Right renal cortex interstitium (tissue), 3 donors: Measurements from ENCODE around the gene SLC25A22. TPM values are rescaled to one million over a fixed set of nuclear protein-coding genes. Genes with fewer than 3 reads are reported as not detected.

Source experiments
- DNase-seq, 3 donors: peaks; one replicate each; pipeline ENCODE4 v3.0.0-alpha.2; 2013; ENCODE audit warnings: low read depth in 3 of 3, low spot score in 2 of 3
- polyA plus RNA-seq, 3 donors: library from polyadenylated mRNA; unstranded; fragments of 120-200 nt; gene quantifications; one replicate each; pipeline ENCODE4 v1.2.1, GENCODE V29; 2013; ENCODE audit not compliant: insufficient read length in 3 of 3

SLC25A22 gene
- polyA plus RNA-seq, 3 donors, result 10.8 to 11.5 (median 10.9) TPM

DNA sequence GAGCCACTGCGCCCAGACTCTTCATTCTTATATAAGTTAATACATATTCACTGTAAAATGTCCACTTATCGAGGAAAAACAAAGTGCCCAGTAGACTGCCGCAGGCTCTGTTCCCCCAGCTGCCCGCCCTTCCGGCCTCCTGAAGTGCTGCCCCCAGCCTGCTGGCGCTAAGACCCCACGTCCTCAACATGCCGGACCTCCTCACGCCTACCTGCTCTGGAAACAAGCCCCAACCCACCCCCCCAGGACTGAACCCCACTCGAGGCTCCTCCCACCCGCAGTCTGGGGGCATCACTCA, 21.9 kb downstream of the SLC25A22 start:
- DNase-seq, result no peak

DNA sequence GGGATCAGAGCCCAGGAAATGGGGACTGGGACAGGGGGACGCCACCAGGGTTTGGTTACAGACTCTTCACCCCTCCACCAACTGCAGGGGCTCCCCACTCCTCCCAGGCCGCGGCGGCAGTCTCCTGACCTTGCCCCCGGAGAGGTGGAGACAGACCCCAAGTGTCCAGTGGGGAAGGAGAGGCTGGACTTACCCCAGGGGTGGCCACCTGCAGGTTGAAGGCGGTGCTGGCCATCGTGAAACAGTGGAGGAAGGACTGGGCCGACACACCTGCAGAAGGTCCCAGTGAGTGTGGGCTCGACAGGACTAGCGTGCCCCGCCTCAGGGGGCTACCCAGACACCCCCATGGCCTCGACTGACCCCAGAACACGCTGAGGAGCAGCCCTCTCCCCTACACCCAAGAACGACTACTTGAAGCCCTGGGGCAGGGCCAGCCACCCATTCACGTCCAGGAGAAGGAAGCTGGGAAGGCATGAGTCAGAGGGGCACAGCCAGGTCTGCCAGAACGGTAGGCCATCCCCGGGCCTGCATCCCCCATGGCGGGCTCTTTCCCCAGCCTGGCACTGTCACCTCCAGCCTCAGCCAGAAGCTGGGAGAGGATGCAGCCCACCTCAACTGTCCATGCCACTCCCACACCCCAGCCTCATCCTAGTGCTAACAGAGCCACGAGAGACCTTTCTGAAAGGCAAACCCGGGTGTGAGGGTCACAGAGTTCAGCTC, 23.0 kb downstream of the SLC25A22 start:
- DNase-seq, result no peak

- no peak for DNase-seq
Measured at GRCh38 chr11:773830-774229, 24.3 kb downstream of the SLC25A22 start.

GRCh38 chr11:773425-773824, 24.7 kb downstream of the SLC25A22 start:
- DNase-seq, result no peak

DNA sequence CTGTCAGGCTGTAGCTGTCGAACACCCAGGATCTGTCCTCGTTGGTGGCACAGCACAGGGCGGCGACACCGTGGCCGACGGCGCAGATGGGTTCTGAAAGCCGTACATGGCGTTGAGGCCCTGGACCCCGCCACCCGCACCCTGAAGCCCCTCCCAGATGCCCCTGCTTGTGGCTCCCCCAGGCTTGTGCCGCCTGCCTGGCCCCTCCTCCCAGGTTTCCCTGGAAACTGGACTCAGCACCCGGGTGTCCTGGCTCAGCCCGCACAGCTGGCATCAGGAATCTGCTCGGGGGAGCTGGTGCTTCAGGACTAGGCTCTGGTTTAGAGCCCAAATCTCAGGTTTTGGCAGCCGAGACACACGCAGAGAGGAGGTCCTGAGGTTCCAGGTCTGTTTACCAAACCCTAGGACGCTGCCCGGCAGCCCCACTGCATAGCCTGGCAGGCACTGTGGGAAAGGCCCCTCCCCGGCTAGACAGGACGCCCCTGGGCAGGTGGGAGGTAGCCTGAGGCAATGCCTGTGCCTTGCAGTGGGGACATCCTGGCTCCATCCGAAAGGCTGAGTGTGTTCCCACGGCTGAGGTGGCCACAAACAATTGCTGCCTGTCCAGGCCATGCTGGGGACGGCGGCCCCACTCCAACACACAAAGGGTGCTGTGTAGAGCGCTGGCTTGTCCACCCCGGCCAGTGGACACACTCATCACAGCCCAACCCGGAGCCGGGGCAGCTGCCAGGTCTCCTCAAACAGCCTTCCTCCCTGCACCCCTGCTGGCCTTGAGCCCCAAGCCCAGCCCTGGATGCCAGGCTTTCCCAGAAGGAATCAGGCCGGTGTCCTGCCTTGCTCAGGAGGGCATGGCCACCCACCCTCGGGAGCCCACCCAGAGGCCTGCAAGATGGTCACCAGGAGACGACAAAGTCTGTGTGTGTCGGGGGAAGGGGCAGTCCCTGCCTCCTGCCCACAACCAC, 25.4 kb downstream of the SLC25A22 start:
- DNase-seq, result no peak

DNA sequence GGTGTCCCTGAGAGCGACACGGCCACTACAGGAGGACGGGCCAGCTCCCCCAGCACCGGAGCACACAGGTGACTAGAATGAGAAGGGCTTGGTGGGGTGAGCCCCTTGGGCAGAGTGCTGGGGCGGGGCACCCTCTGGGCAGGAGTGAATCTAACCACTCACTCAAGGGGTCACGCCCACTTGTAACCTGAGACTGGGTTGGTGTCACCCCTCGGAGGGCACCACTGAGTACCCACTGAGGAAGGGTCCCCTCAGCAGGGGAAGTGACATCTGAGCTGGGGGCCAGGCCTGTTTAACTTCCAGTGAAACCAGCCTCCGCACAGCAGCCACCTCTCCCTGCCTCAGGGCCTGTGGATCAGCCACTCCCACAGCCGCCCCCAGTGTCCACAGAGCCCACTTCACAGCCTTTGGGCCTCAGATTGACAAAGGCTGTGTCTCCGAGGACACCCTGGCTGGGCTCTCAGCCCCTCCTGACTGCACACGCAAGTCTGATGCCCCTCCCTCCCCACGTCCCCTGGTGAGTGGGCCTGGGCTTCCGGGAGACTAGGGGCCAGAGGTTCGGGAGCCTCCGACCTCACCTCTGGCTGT, 26.4 kb downstream of the SLC25A22 start:
- DNase-seq, result no peak

GRCh38 chr11:770642-771616, 27.2 kb downstream of the SLC25A22 start:
- DNase-seq, result no peak

- no peak for DNase-seq
Measured at GRCh38 chr11:769887-770641, 28.0 kb downstream of the SLC25A22 start.

DNA sequence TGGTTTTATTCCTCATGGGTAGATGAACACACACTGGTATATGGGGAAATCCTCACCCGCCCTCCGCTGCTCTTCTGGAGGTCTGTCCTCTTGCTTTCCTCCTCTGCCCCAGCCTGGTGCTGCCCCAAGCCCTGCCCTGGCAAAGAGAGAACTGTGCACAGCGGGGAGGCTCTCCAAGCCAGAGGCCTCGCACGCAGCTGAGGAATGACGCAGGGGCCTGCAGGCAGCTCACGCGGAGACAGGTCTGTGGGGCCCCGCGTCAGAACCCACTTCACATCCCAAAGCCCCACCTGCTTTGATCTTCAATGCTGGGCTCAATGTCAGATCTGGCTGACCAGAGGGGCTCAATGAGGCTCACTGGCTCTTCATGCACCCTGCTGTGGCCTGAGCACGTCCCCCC, 30.8 kb downstream of the SLC25A22 start:
- no peak for DNase-seq

- no peak for DNase-seq
Measured at GRCh38 chr11:766936-767210, 31.2 kb downstream of the SLC25A22 start.

GRCh38 chr11:766106-766935, 31.8 kb downstream of the SLC25A22 start:
- DNase-seq, result no peak

DNA sequence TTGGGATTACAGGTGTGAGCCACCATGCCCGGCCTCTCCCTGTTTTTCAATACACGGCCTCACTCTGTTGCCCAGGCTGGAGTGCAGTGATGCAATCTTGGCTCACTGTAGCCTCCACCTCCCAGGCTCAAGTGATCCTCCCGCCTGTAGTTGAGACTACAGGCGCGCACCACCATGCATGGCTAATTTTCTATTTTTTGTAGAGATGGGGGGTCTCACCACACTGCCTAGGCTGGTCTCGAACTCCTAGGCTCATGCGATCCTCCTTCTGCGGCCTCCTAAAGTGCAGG, 32.3 kb downstream of the SLC25A22 start:
- no peak for DNase-seq

DNA sequence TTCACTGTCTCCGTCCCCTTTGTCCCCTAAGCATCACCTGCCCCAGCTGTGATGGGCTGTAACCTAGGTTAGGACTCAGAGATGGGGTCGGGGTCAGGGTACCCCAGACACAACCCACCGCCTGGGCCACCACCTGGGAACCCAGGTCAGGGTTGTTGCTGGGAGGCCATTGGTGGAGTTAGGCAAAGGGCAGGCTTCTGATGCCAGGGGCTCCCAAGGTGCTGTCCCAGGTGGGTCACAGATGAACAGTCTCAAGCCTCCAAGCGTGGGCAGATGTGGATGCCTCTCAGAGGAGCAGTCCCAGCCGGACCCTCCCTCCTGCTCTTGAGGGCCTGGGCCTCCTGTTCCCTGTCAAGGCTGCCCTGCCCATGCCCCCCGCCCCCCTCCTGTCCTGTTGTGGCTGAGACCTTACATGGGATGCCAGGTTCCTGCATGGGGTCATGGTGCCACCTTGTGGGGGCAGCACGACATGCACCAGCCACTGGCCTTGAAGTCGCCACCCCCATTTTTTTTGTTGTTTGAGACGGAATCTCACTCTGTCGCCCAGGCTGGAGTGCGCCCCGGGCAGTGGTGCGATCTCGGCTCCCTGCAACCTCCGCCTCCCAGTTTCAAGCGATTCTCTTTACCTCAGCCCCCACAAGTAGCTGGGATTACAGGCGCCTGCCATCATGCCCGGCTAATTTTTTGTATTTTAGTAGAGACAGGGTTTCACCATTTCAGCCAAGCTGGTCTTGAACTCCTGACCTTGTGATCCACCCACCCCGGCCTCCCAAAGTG, 32.9 kb downstream of the SLC25A22 start:
- no peak for DNase-seq

GRCh38 chr11:764322-765024, 33.6 kb downstream of the SLC25A22 start:
- no peak for DNase-seq

DNA sequence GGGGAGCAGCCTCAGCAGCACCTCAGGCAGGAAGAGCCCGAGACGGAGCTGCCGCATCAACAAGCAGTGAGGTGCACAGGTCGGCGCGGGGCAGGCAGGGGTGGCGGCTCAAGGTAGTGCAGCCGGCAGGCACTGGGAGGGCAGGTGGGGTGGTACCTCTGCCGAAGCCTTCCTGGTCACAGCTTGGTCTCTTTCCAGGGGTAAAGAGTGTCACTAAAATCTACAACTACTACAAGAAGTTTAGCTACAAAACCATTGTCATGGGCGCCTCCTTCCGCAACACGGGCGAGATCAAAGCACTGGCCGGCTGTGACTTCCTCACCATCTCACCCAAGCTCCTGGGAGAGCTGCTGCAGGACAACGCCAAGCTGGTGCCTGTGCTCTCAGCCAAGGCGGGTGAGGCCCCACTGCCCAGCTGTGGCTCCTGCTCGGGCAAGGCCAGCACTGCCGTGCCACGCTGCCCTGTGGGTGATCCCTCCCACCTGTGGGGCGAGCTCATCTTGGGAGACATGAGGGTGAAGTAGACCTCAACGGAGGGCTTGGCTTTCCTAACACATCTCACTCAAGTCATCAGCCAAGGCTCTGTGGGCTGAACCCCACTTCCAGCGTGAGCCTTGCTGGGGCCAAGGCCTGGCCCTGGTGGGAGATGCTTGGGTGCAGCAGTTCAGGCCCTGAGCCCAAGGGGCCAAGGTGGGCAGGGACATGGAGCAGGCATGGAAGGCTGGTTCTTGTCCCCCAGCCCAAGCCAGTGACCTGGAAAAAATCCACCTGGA, 34.3 kb downstream of the SLC25A22 start:
- DNase-seq, result no peak

DNA sequence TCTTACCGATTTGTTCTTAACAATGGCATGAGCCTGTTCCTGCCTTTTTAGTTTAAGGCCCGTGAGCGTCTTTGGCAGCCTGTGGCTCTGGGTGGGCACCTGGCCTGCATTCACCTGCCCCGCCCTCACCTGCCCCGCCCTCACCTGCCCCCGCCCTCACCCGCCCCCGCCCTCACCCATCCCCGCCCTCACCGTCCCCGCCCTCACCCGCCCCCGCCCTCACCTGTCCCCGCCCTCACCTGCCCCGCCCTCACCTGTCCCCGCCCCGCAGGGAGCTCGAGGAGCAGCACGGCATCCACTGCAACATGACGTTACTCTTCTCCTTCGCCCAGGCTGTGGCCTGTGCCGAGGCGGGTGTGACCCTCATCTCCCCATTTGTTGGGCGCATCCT, 35.0 kb downstream of the SLC25A22 start:
- no peak for DNase-seq

DNA sequence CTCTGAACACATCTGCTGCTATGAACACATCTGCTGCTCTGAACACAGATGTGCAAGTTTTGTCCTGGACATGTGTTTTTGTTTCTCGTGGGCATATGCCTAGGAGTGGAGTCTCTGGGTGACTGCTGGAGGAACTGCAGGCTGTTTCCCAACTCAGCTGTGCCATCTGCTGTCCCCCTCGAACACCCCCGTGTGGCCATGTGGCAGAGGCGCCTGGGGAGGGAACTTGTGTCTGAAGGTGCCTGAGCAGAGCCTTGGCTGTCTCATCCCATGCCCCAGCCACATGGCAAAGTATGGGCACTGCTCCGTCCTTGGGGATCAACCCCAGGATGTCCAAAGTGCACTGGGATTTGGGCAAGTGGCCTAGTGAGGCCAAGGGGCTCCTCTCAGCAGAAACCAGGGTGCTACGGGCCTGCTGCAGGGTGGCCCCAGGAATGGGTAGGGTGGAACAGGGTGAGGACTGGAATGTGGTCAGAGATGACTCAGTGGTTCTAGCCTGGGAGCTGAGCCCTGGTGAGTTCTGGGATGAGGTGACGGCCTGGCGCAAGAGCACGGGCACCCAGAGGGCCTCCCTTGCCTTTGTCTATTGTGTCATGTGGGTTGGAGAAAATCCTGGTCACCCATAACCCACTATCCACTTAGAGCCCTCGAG, 35.5 kb downstream of the SLC25A22 start:
- no peak for DNase-seq
